Measurements from ENCODE around the gene THOC5.
A peak's percentile ranks its signal among the peaks of the same experiment; 100 is the strongest.
"Not testable (repeated sequence)": the region's sequence is repeated elsewhere in the genome, so short reads cannot be mapped to it uniquely, and the experiment has no call there.

THOC5 gene

GRCh38 chr22:29553351-29554224 is at the start of gene THOC5:
TSS of gene THOC5 (minus strand) at chr22:29553757. CDS start at chr22:29549147, 4,610 bp downstream.
- DNase-seq (ENCODE audit: low spot score), result peak; percentile 99

GRCh38 chr22:29598684-29599020 is 45.1 kb upstream of the THOC5 start:
- DNase-seq (ENCODE audit: low spot score), result no peak

GRCh38 chr22:29597871-29598683 is 44.5 kb upstream of the THOC5 start:
- not testable (repeated sequence) for DNase-seq (ENCODE audit: low spot score)

GRCh38 chr22:29596408-29596807 is 42.9 kb upstream of the THOC5 start:
- no peak for DNase-seq (ENCODE audit: low spot score)

- not testable (repeated sequence) for DNase-seq (ENCODE audit: low spot score)
Measured at GRCh38 chr22:29594447-29594846, 40.9 kb upstream of the THOC5 start.

GRCh38 chr22:29593923-29594322 is 40.4 kb upstream of the THOC5 start:
- no peak for DNase-seq (ENCODE audit: low spot score)

GRCh38 chr22:29587938-29588699 is 34.6 kb upstream of the THOC5 start:
- no peak for DNase-seq (ENCODE audit: low spot score)

- DNase-seq (ENCODE audit: low spot score), result not testable (repeated sequence)
Measured at GRCh38 chr22:29586193-29586705, 32.7 kb upstream of the THOC5 start.

GRCh38 chr22:29584975-29585374 is 31.4 kb upstream of the THOC5 start:
- no peak for DNase-seq (ENCODE audit: low spot score)

- no peak for DNase-seq (ENCODE audit: low spot score)
Measured at GRCh38 chr22:29581799-29582198, 28.2 kb upstream of the THOC5 start.

GRCh38 chr22:29580200-29580810 is 26.7 kb upstream of the THOC5 start:
- DNase-seq (ENCODE audit: low spot score), result no peak

- DNase-seq (ENCODE audit: low spot score), result no peak
Measured at GRCh38 chr22:29578462-29579200, 25.1 kb upstream of the THOC5 start.

GRCh38 chr22:29574762-29575450 is 21.3 kb upstream of the THOC5 start:
- DNase-seq (ENCODE audit: low spot score), result no peak

GRCh38 chr22:29570912-29571549 is 17.5 kb upstream of the THOC5 start:
- no peak for DNase-seq (ENCODE audit: low spot score)

GRCh38 chr22:29570456-29570855 is 16.9 kb upstream of the THOC5 start:
- DNase-seq (ENCODE audit: low spot score), result peak; percentile 80

- DNase-seq (ENCODE audit: low spot score), result no peak
Measured at GRCh38 chr22:29569011-29569678, 15.6 kb upstream of the THOC5 start.

GRCh38 chr22:29567338-29567737 is 13.8 kb upstream of the THOC5 start:
- no peak for DNase-seq (ENCODE audit: low spot score)

- not testable (repeated sequence) for DNase-seq (ENCODE audit: low spot score)
Measured at GRCh38 chr22:29566513-29566912, 13.0 kb upstream of the THOC5 start.
